Neural cell (in vitro differentiated cells): ENCODE data around the gene EVPL.

Experiments used
- EZH2 ChIP-seq: fragments of 200-600, 300-800 bp; shearing (Covaris generic), sonication (generic); IDR thresholded peaks from 2 replicates; pipeline ENCODE4 v1.6.1; 2014; ENCODE audit warnings: antibody characterized with exemption, low read length, borderline replicate concordance, mild to moderate bottlenecking; ENCODE audit not compliant: insufficient read depth, poor library complexity, severe bottlenecking
- TF ChIP-seq, protein P1 (sequence below): fragments of 450-650 bp; IDR thresholded peaks from 2 replicates; pipeline ENCODE4 v1.5.1; 2014; ENCODE audit warnings: antibody characterized with exemption, mild to moderate bottlenecking, moderate library complexity; ENCODE audit not compliant: poor library complexity, severe bottlenecking

- TF ChIP-seq, protein P1, sequence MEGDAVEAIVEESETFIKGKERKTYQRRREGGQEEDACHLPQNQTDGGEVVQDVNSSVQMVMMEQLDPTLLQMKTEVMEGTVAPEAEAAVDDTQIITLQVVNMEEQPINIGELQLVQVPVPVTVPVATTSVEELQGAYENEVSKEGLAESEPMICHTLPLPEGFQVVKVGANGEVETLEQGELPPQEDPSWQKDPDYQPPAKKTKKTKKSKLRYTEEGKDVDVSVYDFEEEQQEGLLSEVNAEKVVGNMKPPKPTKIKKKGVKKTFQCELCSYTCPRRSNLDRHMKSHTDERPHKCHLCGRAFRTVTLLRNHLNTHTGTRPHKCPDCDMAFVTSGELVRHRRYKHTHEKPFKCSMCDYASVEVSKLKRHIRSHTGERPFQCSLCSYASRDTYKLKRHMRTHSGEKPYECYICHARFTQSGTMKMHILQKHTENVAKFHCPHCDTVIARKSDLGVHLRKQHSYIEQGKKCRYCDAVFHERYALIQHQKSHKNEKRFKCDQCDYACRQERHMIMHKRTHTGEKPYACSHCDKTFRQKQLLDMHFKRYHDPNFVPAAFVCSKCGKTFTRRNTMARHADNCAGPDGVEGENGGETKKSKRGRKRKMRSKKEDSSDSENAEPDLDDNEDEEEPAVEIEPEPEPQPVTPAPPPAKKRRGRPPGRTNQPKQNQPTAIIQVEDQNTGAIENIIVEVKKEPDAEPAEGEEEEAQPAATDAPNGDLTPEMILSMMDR: no peak
- no peak for TF ChIP-seq EZH2
Measured at GRCh38 chr17:76017481-76018339, 9.4 kb downstream of the EVPL start.
